ENCODE measurements around the gene HCFC2. TPM values are rescaled to one million over a fixed set of nuclear protein-coding genes. Genes with fewer than 3 reads are reported as not detected.
"Not testable (repeated sequence)": the region's sequence is repeated elsewhere in the genome, so short reads cannot be mapped to it uniquely, and the experiment has no call there.

Gene HCFC2
- 5.9 and 17.9 TPM in 2 replicates for total RNA-seq

- peak; percentile 53 for DNase-seq (ENCODE audit: low read depth)
These were observed at the start of gene HCFC2 for GRCh38 chr12:104064031-104064841. Gene HCFC2, plus strand, starts transcription at chr12:104064531. Its CDS starts 30 bp downstream, at chr12:104064561.

GRCh38 chr12:104021862-104022261, 42.5 kb upstream of the HCFC2 start:
- DNase-seq (ENCODE audit: low read depth), result not testable (repeated sequence)

DNA sequence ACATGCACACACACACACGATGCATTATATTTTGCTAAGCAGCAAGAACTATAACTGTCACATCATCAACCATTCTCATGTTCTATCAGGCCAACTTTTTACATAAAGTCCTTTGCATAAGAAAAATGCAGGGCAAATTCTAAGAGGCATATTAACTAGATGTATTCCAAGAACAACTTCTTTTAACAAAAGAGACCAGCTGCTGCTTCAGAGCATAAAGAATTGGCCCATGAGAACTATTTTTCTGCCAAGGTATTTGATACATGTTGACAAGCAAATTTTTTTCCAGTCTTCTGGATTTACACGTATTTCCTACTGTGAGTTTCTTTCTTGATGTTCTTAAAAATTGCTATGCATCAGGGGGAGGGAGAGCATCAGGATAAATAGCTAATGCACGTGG, 41.5 kb upstream of the HCFC2 start:
- DNase-seq (ENCODE audit: low read depth), result no peak

- no peak for DNase-seq (ENCODE audit: low read depth)
These were observed 40.6 kb upstream of the HCFC2 start for GRCh38 chr12:104023710-104024109.

GRCh38 chr12:104024348-104024747, 40.0 kb upstream of the HCFC2 start:
- DNase-seq (ENCODE audit: low read depth), result no peak

- no peak for DNase-seq (ENCODE audit: low read depth)
These were observed 38.6 kb upstream of the HCFC2 start for GRCh38 chr12:104025771-104026170.

- no peak for DNase-seq (ENCODE audit: low read depth)
These were observed 37.3 kb upstream of the HCFC2 start for GRCh38 chr12:104026841-104027599.

DNA sequence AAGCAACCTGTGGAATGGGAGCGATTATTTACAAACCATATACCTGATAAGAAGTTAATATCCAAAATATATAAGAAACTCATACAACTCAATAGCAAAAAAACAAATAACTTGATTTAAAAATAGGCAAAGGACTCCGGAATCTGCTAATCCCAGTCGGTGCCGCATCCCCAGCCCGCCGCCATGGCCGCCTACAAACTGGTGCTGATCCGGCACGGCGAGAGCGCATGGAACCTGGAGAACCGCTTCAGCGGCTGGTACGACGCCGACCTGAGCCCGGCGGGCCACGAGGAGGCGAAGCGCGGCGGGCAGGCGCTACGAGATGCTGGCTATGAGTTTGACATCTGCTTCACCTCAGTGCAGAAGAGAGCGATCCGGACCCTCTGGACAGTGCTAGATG, 33.7 kb upstream of the HCFC2 start:
- DNase-seq (ENCODE audit: low read depth), result not testable (repeated sequence)

GRCh38 chr12:104036143-104036542, 28.2 kb upstream of the HCFC2 start:
- DNase-seq (ENCODE audit: low read depth), result not testable (repeated sequence)

DNA sequence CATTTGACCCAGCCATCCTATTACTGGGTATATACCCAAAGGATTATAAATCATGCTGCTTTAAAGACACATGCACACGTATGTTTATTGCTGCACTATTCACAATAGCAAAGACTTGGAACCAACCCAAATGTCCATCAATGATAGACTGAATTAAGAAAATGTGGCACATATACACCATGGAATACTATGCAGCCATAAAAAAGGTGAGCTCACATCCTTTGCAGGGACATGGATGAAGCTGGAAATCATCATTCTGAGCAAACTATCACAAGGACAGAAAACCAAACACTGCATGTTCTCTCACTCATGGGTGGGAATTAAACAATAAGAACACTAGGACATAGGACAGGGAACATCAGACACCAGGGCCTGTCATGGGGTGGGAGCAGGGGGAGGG, 24.6 kb upstream of the HCFC2 start:
- DNase-seq (ENCODE audit: low read depth), result not testable (repeated sequence)

DNA sequence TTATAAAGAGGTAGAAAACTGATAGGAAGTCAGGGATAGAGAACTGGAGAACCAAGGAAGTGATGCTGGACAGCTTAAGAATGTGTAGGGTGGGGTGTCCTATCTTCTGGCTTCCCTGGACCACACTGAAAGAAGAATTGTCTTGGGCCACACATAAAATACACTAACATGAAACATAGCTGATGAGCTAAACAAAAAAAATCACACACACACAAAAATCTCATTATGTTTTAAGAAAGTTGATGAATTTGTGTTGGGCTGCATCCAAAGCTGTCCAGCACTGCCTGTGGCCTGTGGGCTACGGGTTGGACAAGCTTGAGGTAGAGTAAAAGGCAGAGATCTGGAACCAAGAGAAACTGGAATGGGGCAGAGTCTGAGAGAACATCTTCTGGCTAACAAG, 21.8 kb upstream of the HCFC2 start:
- no peak for DNase-seq (ENCODE audit: low read depth)

DNA sequence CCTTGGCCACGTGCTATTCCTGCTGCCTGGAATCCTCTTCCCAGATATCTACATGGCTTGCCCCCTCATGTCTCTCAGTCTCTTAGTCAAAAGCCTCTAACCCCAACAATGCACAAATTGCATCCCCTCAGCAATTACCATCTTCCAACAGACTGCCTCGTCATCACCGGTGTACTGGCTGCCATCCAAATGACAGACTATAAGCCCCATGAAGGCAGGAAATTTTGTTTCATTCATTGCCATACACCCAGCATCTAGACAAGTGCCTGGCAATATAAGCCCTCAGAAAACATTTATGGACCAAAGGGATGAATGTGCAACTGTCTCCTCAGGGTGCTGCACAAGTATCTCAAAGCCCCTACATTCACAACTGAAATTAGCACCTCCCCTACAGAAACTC, 20.2 kb upstream of the HCFC2 start:
- DNase-seq (ENCODE audit: low read depth), result no peak

DNA sequence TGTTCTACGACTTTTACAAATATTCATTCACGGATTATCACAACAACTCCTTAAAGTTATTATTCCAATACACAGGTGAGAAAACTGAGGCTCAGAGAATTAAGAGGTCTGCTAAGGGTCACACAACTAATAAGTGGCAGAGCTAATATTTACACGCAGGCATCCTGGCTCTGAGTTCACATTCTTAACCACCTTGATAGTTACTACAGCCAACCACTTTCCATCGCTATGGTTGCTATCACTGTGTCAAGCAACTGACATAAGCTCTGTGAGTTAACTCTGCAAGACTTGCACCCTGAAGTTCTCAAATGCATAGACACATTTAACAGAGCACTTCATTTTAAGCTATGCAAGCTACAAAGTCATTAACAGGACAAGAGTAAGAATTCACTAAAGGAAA, 18.0 kb upstream of the HCFC2 start:
- DNase-seq (ENCODE audit: low read depth), result no peak

GRCh38 chr12:104048162-104048561, 16.2 kb upstream of the HCFC2 start:
- DNase-seq (ENCODE audit: low read depth), result no peak

- DNase-seq (ENCODE audit: low read depth), result no peak
These were observed 15.5 kb upstream of the HCFC2 start for GRCh38 chr12:104048811-104049210.

DNA sequence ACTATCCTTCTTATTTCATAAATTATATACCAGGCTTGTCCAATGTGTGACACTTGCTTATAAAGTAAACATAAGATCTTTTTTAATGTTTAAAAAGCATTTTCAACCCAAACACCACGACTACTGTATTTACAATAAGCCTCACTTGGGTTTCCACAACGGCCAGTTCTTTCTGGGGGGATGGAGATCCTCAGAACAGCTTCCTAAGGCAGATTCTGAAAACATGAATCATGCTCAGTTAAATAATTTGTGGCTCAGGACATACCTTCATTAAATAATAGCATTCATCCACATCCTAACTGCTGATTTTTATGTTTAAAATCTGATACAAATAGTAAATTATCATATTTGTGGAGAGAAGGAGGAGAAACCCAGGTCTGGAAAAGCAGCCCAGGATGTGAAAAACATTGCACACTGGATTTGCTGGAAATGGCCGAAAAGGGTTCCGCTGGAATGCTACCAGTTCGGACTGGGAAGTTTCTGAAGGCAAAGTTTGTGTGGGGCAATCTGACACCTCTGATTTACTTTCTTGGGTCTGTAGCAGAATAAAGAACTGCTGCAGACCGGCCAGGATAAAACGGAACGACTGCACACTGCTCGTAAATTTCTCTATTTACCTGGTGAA, 14.9 kb upstream of the HCFC2 start:
- peak; percentile 48 for DNase-seq (ENCODE audit: low read depth)

- DNase-seq (ENCODE audit: low read depth), result peak; percentile 11
These were observed 14.4 kb upstream of the HCFC2 start, which contains the start of gene GLT8D2 for GRCh38 chr12:104049903-104050356. Gene GLT8D2, minus strand, starts transcription at chr12:104050187. Its CDS starts 30,539 bp downstream, at chr12:104019648.

DNA sequence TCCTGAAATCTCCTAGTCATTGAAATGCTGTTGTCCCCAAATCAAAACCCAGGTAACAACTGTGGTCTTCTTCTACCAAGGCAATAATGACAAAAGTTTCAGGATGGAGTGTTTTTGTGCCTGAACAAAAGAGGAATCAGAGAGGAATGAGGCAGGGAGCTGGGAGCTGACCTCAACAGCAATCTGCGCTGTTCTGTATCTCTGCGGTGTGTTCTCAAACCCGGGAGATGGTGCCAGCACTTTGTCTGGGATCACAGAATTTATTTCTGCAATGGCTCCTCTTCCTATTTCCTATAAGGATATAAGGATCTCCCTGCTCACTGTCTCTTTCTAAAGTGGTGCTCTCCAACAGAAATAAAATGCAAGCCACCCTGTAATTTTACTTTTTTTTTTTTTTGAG, 13.9 kb upstream of the HCFC2 start:
- no peak for DNase-seq (ENCODE audit: low read depth)

- DNase-seq (ENCODE audit: low read depth), result no peak
These were observed 9.5 kb upstream of the HCFC2 start for GRCh38 chr12:104054681-104055346.

DNA sequence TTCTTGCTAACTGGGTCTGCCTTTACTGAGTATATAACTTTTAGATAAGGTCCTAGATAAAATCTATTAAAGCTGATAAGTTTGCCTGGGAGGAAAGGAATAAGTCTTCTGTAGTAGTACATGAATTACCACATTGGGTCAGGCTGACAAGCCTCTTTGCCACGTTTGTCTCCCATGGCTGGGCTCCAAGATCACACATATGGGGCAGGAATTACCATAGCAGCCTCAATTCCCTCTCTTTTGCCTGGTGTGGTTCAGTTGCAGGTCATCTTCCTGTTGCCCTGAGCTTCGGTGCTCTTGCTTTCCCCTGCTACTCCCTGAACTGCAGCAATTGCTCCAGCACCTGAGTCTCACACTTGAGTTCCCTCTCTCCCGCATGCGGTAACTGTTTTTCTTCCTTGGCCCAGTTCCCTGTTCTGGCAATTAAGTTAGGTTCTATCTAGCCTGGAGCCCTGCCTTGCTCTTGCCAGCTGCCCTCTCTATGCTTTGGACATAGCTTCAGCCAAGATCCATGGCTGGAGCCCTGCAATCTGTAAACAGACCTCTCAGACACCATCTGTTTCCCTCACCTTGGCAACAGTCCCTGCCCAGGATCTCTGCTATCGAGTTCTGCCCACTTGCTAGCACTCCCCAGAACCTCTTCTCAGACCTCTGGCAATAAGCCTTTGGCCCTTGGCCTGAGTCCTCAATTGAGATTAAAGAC, 8.5 kb upstream of the HCFC2 start:
- peak; percentile 16 for DNase-seq (ENCODE audit: low read depth)

- DNase-seq (ENCODE audit: low read depth), result no peak
These were observed 7.8 kb upstream of the HCFC2 start for GRCh38 chr12:104056419-104056972.
